Ishikawa (cell line): ENCODE data around the gene TADA1.

Experiments used
- CEBPB ChIP-seq: IDR thresholded peaks from 2 replicates; pipeline ENCODE4 v1.6.1; 2012
- CREB1 ChIP-seq: IDR thresholded peaks from 2 replicates; pipeline ENCODE4 v1.6.1; 2012; ENCODE audit warnings: low read depth
- EGR1 ChIP-seq: IDR thresholded peaks from 2 replicates; pipeline ENCODE4 v1.6.1; 2012
- EP300 ChIP-seq: IDR thresholded peaks from 2 replicates; pipeline ENCODE4 v1.6.1; 2012; ENCODE audit warnings: borderline replicate concordance
- FOXM1 ChIP-seq: IDR thresholded peaks from 2 replicates; pipeline ENCODE4 v1.6.1; 2012; ENCODE audit warnings: low read depth, borderline replicate concordance
- MAX ChIP-seq: IDR thresholded peaks from 2 replicates; pipeline ENCODE4 v1.6.1; 2012
- NFIC ChIP-seq: IDR thresholded peaks from 2 replicates; pipeline ENCODE4 v1.6.1; 2012
- RAD21 ChIP-seq: IDR thresholded peaks from 2 replicates; pipeline ENCODE4 v1.6.1; 2012; ENCODE audit warnings: low read depth
- REST ChIP-seq: IDR thresholded peaks from 2 replicates; pipeline ENCODE4 v1.6.1; 2012; ENCODE audit warnings: low read depth, mild to moderate bottlenecking
- TAF1 ChIP-seq: IDR thresholded peaks from 2 replicates; pipeline ENCODE4 v1.6.1; 2012; ENCODE audit warnings: low read depth, mild to moderate bottlenecking
- TCF12 ChIP-seq: IDR thresholded peaks from 2 replicates; pipeline ENCODE4 v1.6.1; 2012; ENCODE audit warnings: low read depth
- TEAD4 ChIP-seq: IDR thresholded peaks from 2 replicates; pipeline ENCODE4 v1.6.1; 2012
- USF1 ChIP-seq: IDR thresholded peaks from 2 replicates; pipeline ENCODE4 v1.6.1; 2012
- YY1 ChIP-seq: IDR thresholded peaks from 2 replicates; pipeline ENCODE4 v1.6.1; 2012; ENCODE audit warnings: low read depth
- ZBTB7A ChIP-seq: IDR thresholded peaks from 2 replicates; pipeline ENCODE4 v1.6.1; 2012; ENCODE audit warnings: low read depth

The TADA1 gene

GRCh38 chr1:166900987-166901386, 24.9 kb upstream of the TADA1 start:
- TF ChIP-seq MAX (no peak), NFIC (no peak), TEAD4 (0 out of 2 replicates have a peak, but pooled peaks have one; percentile 11), REST (no peak), TCF12 (no peak), RAD21 (no peak)

GRCh38 chr1:166899769-166900168, 23.7 kb upstream of the TADA1 start:
- TF ChIP-seq RAD21 (no peak), REST (no peak), EGR1 (no peak), CEBPB (no peak), EP300 (no peak), YY1 (no peak), TCF12 (no peak), NFIC (no peak)

GRCh38 chr1:166895766-166896165, 19.7 kb upstream of the TADA1 start:
- TF ChIP-seq FOXM1 (no peak), ZBTB7A (no peak)

GRCh38 chr1:166889776-166890175, 13.7 kb upstream of the TADA1 start:
- no peak for TF ChIP-seq MAX
- no peak for TF ChIP-seq TEAD4
- no peak for TF ChIP-seq RAD21
- no peak for TF ChIP-seq ZBTB7A
- TF ChIP-seq EP300 = no peak
- TF ChIP-seq NFIC = no peak
- no peak for TF ChIP-seq USF1
- TF ChIP-seq TCF12 = no peak
- TF ChIP-seq FOXM1 = no peak
- TF ChIP-seq YY1 = no peak
- no peak for TF ChIP-seq CEBPB
- TF ChIP-seq REST = no peak
- TF ChIP-seq CREB1 = no peak
- no peak for TF ChIP-seq TAF1
- TF ChIP-seq EGR1 = no peak

- TF ChIP-seq ZBTB7A (no peak), FOXM1 (no peak), USF1 (no peak), TAF1 (no peak), CEBPB (no peak), NFIC (no peak)
These were observed 12.5 kb upstream of the TADA1 start for GRCh38 chr1:166888373-166889111.
